HG03342 (cell line): ENCODE measurements around the gene SLC29A1.

Source experiments
- ATAC-seq: cut with Tn5 transposase; IDR thresholded peaks from one replicate; pipeline ENCODE4 v1.9.1; 2021; ENCODE audit warnings: mild to moderate bottlenecking, moderate library complexity; ENCODE audit not compliant: unreplicated experiment

Gene SLC29A1

GRCh38 chr6:44264154-44265006 lies 41.0 kb downstream of the SLC29A1 start:
- peak; percentile 34 for ATAC-seq

DNA sequence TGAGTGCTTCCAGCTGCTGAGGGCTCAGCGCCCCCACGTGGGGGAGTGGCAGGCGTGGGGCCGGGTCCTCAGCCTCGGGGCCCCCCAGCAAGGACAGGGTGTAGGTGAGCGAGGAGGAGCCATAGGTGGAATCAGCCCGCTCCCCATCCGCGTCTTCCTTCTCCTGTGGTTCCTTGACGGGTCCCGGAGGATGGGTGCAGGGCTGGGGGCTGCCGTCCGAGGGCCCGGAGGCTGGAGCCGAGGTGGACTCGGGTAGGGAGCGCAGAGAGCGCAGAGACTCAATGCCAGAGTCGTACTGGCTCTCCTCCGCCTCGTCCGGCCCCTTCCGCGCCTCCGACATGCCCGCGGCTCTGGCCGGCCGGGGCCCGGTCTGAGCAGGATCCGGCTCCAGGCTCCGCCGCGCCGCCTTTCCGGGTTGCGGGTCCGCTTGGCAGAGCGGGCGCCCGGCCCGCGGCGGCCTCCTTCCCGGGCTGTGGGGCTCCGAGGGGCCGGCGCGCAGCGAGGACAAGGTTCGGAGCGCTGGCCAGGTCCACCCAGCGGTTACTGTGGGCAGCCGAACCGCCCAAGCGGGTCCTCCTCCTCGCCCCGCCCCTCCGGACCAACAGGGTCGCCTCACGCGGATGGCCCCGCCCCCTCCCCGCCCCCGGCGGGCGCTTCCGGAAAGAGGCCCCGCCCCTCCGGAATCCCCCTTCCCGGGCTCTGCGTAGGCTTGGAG lies 41.8 kb downstream of the SLC29A1 start, which contains the start of gene NFKBIE:
NFKBIE (minus strand) TSS at position 545 of the 715 bp plus-strand sequence; CDS start at position 340, 205 bp downstream.
- peak; percentile 37 for ATAC-seq

GRCh38 chr6:44265722-44266233 lies 42.4 kb downstream of the SLC29A1 start:
- no peak for ATAC-seq

GRCh38 chr6:44266347-44266746 lies 43.0 kb downstream of the SLC29A1 start:
- peak; percentile 27 for ATAC-seq

DNA sequence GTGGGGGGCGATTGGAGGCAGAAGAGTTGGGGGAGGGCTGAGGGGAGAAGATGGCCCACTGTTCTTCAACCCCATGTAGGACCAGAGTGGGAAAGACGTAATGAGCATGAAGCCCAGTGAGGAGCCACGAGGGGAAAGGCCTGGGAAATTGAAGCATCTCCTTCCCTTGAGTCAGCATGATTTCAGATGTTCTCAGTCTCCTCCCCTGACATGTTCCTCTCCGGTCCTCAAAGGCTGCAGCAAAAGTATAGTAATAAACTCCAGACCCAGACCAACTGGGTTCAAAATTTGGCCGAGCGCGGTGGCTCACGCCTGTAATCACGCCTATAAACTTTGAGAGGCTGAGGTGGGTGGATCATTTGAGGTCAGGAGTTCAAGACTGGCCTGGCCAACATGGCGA lies 43.9 kb downstream of the SLC29A1 start:
- no peak for ATAC-seq

- no peak for ATAC-seq
These were observed 44.8 kb downstream of the SLC29A1 start for GRCh38 chr6:44268095-44268628.

DNA sequence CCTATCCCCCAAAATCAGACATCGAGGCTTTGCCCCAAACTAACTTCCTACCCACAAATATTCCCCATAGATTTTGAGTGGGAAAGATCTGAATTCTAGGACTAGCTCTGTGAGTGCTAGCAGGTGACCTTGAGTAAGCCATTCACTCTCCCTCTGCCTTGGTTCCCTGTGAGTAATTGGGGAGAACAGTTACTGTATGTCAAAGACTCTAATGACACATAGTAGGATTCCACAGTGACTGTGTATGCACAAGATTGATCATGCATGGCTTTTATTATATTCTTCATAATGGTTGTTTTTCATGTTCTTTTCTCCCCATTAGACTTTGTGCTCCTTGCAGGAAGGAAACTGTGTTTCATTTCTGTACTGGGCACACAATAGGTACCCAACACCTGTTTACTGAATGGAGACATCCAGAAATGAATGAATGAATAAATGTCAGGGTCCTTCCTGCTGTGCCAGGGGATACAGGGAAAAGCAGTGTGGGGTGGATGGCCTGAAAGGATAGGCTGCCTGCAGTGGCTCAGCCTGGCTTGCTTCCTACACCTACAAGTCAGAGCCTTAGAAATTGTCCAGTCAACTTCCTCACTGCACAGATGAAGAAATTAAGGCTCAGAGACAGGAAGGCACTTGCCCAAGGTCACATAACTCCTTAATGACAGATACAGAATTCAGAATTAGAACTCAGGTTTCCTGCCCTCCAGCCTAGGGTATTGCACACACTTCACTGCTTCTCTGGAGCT lies 46.0 kb downstream of the SLC29A1 start:
- no peak for ATAC-seq

- no peak for ATAC-seq
These were observed 46.6 kb downstream of the SLC29A1 start, which contains the start of gene TMEM151B for GRCh38 chr6:44269921-44270525. TSS of gene TMEM151B (plus strand) at chr6:44270450. CDS start at chr6:44270743, 293 bp downstream.

DNA sequence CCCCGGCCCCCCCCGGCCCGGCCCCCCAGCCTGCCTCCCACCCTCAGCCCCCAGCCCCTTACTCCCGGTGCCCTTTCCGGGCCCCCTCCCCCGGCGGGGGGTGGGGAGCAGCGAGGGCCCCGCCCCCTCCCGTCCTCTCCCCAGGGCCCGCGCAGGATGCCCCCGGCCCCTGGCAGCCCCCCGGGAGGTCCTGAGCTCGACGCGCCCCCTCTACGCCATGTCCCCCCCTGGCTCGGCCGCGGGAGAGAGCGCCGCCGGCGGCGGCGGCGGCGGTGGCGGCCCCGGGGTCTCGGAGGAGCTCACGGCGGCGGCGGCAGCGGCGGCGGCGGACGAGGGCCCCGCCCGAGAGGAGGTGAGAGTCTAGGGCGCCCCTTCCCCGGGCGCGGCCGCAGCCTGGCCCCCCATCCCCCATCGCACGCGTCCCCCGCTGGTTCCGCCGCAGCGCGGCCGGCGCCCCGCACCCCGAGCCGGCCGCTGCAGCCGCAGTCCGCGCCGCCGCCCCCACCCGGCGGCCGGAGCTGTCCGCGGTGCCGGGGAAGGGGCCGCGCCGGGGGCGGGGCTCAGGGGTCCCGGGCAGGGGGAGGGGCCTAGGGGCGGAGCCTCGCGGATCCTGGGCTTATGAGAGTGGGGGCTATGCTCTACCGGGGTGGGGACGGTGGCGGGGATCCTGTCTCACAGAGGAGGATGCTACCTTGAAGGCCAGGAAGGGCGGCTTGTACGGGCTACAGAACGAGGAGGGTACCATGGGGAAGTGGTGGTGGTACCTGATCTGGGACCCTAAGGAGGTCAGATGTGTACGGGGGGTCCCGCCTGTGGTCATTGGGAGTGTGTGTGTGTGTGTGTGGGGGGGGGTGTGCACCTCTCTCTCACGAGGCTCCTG lies 47.4 kb downstream of the SLC29A1 start:
- ATAC-seq = no peak

DNA sequence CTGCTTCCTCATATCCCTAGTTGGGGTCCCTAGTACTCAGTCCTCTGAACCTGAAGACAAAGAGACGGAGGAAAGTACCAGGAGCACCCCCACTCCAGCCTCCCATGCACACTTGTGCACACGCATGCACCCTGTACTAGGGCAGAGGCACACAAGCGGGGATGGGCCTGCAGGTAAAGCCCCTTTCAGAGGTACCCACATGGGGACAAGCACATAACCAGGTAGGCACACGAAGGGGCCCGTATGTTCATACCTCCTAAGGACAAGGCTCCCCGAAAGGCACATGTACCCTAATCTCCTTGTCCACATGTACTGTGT lies 48.0 kb downstream of the SLC29A1 start:
- no peak for ATAC-seq

- no peak for ATAC-seq
These were observed 48.5 kb downstream of the SLC29A1 start for GRCh38 chr6:44271914-44272313.

- ATAC-seq = no peak
These were observed 49.1 kb downstream of the SLC29A1 start for GRCh38 chr6:44272529-44272928.

DNA sequence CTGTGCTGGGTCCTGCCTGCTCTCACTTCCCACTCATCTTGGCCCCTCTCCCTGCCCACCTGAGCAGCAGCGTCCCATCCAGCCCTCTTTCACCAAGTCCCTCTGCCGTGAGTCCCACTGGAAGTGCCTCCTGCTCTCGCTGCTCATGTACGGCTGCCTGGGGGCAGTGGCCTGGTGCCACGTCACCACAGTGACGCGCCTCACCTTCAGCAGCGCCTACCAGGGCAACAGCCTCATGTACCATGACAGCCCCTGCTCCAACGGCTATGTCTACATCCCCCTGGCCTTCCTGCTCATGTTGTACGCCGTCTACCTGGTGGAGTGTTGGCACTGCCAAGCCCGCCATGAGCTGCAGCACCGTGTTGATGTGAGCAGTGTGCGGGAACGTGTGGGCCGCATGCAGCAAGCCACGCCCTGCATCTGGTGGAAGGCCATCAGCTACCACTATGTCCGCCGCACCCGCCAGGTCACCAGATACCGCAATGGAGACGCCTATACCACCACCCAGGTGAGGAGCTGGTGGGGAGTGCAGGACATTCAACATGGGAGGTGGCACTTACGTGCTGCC lies 49.7 kb downstream of the SLC29A1 start:
- ATAC-seq = no peak

DNA sequence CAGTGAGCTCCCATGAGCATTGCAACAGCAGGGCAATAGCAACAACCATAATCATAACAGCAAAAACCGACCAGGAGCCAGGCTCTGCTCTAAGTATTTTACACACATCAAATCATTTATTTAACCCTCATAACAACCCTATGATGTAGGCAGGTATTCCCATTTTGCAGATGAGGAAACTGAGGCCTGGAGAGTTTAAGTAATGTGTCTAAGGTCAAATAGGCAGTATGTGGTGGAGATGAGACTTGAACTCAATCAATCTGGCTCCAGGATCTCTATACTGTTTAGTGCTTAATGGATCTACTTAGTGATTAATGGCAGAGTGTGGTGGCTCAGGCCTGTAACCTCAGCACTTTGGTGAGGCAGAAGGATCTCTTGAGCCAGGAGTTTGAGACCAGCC lies 50.2 kb downstream of the SLC29A1 start:
- no peak for ATAC-seq

GRCh38 chr6:44275271-44275748 lies 51.9 kb downstream of the SLC29A1 start:
- ATAC-seq = no peak

DNA sequence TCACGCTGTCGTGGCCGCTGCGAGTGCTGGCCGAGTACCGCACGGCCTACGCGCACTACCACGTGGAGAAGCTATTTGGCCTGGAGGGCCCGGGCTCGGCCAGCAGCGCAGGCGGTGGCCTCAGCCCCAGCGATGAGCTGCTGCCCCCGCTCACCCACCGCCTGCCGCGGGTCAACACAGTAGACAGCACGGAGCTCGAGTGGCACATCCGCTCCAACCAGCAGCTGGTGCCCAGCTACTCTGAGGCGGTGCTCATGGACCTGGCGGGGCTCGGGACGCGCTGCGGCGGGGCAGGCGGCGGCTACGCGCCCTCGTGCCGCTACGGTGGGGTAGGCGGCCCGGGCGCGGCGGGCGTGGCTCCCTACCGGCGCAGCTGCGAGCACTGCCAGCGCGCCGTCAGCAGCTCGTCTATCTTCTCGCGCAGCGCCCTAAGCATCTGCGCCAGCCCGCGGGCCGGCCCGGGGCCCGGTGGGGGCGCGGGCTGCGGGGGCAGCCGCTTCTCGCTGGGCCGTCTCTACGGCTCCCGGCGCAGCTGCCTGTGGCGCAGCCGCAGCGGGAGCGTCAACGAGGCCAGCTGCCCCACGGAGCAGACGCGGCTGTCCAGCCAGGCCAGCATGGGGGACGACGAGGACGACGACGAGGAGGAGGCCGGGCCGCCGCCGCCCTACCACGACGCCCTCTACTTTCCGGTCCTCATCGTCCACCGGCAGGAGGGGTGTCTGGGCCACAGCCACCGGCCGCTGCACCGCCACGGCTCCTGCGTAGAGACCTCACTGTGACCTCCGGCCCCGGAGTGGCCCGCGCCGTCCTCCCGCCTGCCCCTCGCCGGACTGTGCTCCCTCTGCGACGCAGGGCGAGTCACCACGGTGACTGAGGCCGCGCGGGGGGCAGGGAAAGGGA lies 52.6 kb downstream of the SLC29A1 start:
- ATAC-seq = no peak

DNA sequence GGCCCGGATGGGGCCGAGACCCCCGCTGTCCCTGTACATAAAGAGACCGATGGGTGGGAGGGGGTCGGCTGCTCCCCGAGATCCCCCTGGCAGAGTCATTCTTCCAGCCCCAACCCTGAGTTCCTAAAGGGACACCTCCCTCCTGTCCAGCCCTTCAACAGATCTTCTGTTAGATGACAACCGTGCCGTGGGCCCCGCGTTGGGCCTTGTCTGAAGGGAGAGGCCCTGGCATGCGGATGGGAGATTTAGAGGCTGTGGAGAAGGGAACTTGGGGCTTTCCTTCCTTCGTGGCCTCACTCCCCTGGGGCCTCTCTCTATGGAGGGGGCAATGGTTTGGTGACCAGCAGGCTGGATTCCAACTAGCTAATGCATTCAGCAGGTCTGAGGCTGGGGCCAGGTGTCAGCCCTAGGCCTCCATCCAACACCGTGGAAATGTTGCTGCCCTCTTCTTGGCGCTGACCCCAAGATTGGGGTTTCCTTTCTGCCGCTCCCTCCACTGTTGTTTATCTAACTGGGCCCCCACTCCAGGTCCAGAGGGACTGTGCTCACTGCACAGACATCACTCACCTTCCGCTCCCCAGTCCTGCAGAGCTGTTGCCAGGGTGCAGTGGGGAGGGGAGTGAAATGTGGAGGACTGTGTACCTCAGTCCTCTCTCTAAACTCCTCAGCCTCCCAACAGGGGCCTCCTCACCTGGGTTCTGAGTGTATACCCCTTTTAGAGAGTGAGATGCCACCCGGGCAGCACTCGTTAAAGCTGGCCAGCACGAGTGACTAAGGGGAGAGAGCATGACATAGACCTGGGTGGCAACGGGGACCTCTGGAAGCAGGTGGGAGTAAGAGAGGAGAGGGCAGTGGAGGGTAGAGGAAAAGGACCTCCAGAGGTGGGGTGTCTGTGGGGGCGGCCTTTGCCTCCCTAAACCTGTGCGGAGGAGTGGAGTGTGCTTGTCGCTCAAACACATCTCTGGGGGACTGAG lies 53.6 kb downstream of the SLC29A1 start:
- ATAC-seq = no peak
